Measurements from ENCODE around the gene SULT6B1. TPM values are rescaled to one million over a fixed set of nuclear protein-coding genes. Genes with fewer than 3 reads are reported as not detected.

SULT6B1 gene
- total RNA-seq, 1 donor from 2014 or later, result not detected

DNA sequence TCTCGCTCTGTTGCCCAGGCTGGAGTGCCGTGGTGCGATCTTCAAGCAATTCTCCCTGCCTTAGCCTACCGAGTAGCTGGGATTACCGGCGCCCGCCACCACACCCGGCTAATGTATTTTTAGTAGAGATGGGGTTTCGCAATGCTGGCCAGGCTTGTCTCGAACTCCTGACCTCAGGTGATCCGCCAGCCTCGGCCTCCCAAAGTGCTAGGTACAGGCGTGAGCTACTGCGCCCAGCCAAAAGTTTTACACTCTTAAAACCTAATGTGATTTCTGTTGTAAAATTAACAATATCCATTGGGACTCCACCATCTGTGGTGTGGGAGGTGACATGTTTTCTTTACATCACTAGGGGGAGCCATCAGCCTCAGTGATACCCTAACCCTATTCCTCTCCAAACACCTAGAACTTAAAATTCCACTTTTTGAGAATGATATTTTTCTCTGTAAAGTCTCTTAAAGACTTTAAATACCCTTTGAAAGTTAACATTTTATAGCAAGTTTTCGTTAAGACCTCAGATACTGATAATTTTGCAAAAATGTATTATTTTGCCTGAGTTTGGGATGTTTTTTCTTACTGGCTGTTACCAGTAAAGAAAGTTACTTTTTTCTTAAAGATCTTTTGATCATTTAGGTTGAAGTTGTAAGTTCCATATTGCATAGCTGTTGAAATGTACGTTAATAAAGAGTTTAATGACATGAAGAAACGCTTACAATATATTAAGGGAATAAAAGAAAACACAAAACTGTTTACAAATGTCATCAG lies 20.1 kb downstream of the SULT6B1 start:
- Mint-ChIP-seq H3K27ac (no peak overlapping the region), H3K9me3 (peaks cover 10% of the 10 kb centered on the region), H3K27me3 (no peaks in the 10 kb centered on the region), H3K4me1 (no peaks in the 10 kb centered on the region), H3K36me3 (ENCODE audit: low read depth) (no peaks in the 10 kb centered on the region), H3K4me3 (no peak overlapping the region)
- CTCF ChIA-PET, result interaction anchor here (0.8 to 3.7 kb wide), 6 partner anchors 12 to 708 kb away, joined by 3 to 23 read pairs (median 5); partner anchors contain the start of gene EIF2AK2
- DNase-seq, result no peak
- intact Hi-C loops (cut with micrococcal nuclease), result loop anchor here (1.0 to 5.0 kb wide), 5 partner anchors 63 to 1106 kb away; partner anchors contain the start of genes CEBPZ and NDUFAF7
- peak; percentile 86 for ATAC-seq (ENCODE audit: low read depth)
- no peak for TF ChIP-seq CTCF (IDR thresholded peaks at IDR 0.05)
- POLR2A ChIA-PET, result interaction anchor here (0.6 kb wide), 1 partner anchor 90 kb away, joined by 3 read pairs; no protein-coding TSS in a partner anchor

DNA sequence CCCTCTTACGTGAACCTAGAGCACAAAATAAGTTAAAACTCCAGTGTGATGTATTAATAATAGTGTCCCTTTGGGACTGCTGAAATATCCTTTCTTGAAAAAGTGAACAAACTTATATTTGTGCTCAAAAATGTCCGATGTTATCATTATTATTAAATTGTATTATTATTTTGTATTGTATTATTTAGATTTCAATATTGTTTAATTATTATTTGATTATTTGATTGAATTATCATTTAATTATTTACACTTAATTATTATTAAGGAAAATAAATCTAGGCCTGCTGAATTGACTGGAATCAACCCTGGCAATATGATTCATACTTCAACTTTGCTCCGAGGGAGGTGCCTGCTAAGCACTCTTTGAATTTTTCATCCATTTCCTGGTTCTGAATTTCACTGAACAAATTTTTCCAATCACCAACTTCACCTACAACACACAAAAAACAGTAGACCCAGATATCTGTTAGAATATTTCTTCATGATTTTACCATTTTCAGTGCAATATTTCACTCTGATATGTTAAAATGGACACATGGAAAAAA lies 20.8 kb downstream of the SULT6B1 start:
- H3K27ac Mint-ChIP-seq, result no peak overlapping the region
- no peaks in the 10 kb centered on the region for H3K36me3 Mint-ChIP-seq (ENCODE audit: low read depth)
- no peaks in the 10 kb centered on the region for H3K27me3 Mint-ChIP-seq
- no peak for TF ChIP-seq CTCF (IDR thresholded peaks at IDR 0.05)
- DNase-seq (no peak), ATAC-seq (ENCODE audit: low read depth) (no peak)
- peaks cover 10% of the 10 kb centered on the region for H3K9me3 Mint-ChIP-seq
- ChIA-PET POLR2A (interaction anchor here (0.6 kb wide), 1 partner anchor 91 kb away, joined by 3 read pairs; no protein-coding TSS in a partner anchor), CTCF (interaction anchor here (2.6 to 3.7 kb wide), 2 partner anchors 664 to 709 kb away, joined by 10 to 23 read pairs; no protein-coding TSS in a partner anchor)
- H3K4me1 Mint-ChIP-seq, result no peaks in the 10 kb centered on the region
- no peak overlapping the region for H3K4me3 Mint-ChIP-seq
- intact Hi-C loops (cut with micrococcal nuclease), result loop anchor here (1.0 to 5.0 kb wide), 5 partner anchors 64 to 1107 kb away; partner anchors contain the start of genes CEBPZ and NDUFAF7

DNA sequence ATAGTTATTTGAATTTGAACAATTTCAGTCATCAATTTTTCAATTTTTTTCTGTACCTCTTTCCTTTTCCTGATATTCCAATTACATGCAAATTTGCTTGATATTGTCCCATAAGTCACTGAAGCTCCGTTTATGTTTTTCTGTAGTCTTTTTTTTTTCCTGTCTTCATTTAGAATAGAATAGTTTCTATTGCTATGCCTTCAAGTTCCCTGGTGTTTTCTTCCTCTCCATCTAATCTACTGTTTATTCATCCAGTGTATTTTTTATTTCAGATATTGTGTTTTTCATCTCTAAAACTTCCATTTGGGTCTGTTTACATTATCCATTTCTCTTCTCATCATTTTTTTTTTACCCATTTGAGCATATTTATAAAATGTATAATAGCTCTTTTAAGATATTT lies 23.7 kb downstream of the SULT6B1 start:
- H3K27ac Mint-ChIP-seq, result no peak overlapping the region
- H3K4me3 Mint-ChIP-seq, result no peak overlapping the region
- ATAC-seq (ENCODE audit: low read depth) (no peak), DNase-seq (no peak)
- no peaks in the 10 kb centered on the region for H3K36me3 Mint-ChIP-seq (ENCODE audit: low read depth)
- ChIA-PET POLR2A (no interaction called here), CTCF (interaction anchor here (0.7 to 0.8 kb wide), 3 partner anchors 29 to 211 kb away, joined by 3 read pairs; no protein-coding TSS in a partner anchor)
- TF ChIP-seq CTCF (IDR thresholded peaks at IDR 0.05), result no peak
- H3K9me3 Mint-ChIP-seq, result peaks cover 10% of the 10 kb centered on the region
- H3K4me1 Mint-ChIP-seq, result no peaks in the 10 kb centered on the region
- intact Hi-C loops (cut with micrococcal nuclease), result loop anchor here (5.0 kb wide), 1 partner anchor 233 kb away; no protein-coding TSS in a partner anchor
- no peaks in the 10 kb centered on the region for H3K27me3 Mint-ChIP-seq

GRCh38 chr2:37156857-37157714 lies 31.4 kb downstream of the SULT6B1 start, which contains the start of gene EIF2AK2:
EIF2AK2 (minus strand) TSS chr2:37156980; CDS start chr2:37147806, 9,174 bp downstream.
- Mint-ChIP-seq H3K9me3 (no peaks in the 10 kb centered on the region), H3K27ac (peak within 1 kb of the TSS; percentile 86), H3K4me3 (peak within 1 kb of the TSS; percentile 89), H3K27me3 (no peaks in the 10 kb centered on the region), H3K36me3 (ENCODE audit: low read depth) (peaks cover 20% of the 10 kb centered on the region), H3K4me1 (peaks cover 40% of the 10 kb centered on the region)
- ChIA-PET POLR2A (interaction anchor here (0.7 to 1.4 kb wide), 5 partner anchors 40 to 486 kb away, joined by 3 to 5 read pairs (median 4); partner anchors contain the start of genes CEBPZ, NDUFAF7 and STRN), CTCF (interaction anchor here (1.2 kb wide), 1 partner anchor 12 kb away, joined by 4 read pairs; no protein-coding TSS in a partner anchor)
- DNase-seq (peak; percentile 70), ATAC-seq (ENCODE audit: low read depth) (peak; percentile 92)
- no peak for TF ChIP-seq CTCF (IDR thresholded peaks at IDR 0.05)
- intact Hi-C loops (cut with micrococcal nuclease), result loop anchor here (2.0 to 5.0 kb wide), 4 partner anchors 40 to 735 kb away; partner anchors contain the start of genes CEBPZ, CEBPZOS, GPATCH11 and HEATR5B

Measured in activated B cell treated with CpG ODN at 0.5 μM for 24 hours (primary cell).